ENCODE results near the gene OR8U1.

- TF ChIP-seq CTCF (conservative IDR thresholded peaks at IDR 0.05) (no peak), ZFX (IDR thresholded peaks at IDR 0.05) (no peak)
Measured at GRCh38 chr11:56345739-56346138, 29.7 kb upstream of the OR8U1 start, which contains the start of gene OR8K1.
